SJSA1 (cell line): ENCODE results near the gene BCKDK. TPM values are rescaled to one million over a fixed set of nuclear protein-coding genes. Genes with fewer than 3 reads are reported as not detected.
"Not testable (repeated sequence)": the region's sequence is repeated elsewhere in the genome, so short reads cannot be mapped to it uniquely, and the experiment has no call there.

Source experiments
- DNase-seq, 2 experiments: peaks; one replicate each; pipeline ENCODE4 v3.0.0-alpha.2; 2015 to 2020; ENCODE audit warnings: low spot score in 2 of 2, low read depth in 1 of 2
- H3K27ac ChIP-seq: fragments of 250-450 bp; sonication (Bioruptor Pico); 2 replicates; pipeline ENCODE4 v1.5.1; 2020; ENCODE audit warnings: mild to moderate bottlenecking, moderate library complexity
- H3K27me3 ChIP-seq: fragments of 250-450 bp; sonication (Bioruptor Pico); replicated peaks from 2 replicates; pipeline ENCODE4 v1.5.1; 2020; ENCODE audit warnings: mild to moderate bottlenecking, moderate library complexity
- H3K36me3 ChIP-seq: fragments of 250-450 bp; sonication (Bioruptor Pico); 2 replicates; pipeline ENCODE4 v1.5.1; 2020; ENCODE audit warnings: mild to moderate bottlenecking
- H3K4me1 ChIP-seq: fragments of 250-450 bp; sonication (Bioruptor Pico); replicated peaks from 2 replicates; pipeline ENCODE4 v1.6.1; 2021; ENCODE audit warnings: mild to moderate bottlenecking
- H3K4me3 ChIP-seq: fragments of 250-450 bp; sonication (Bioruptor Pico); 2 replicates; pipeline ENCODE4 v1.5.1; 2020; ENCODE audit warnings: mild to moderate bottlenecking
- H3K9me3 ChIP-seq: fragments of 250-450 bp; sonication (Bioruptor Pico); replicated peaks from 2 replicates; pipeline ENCODE4 v1.5.1; 2020; ENCODE audit warnings: mild to moderate bottlenecking
- total RNA-seq: library from RNA; depleted of rRNA; stranded (reverse); fragments of >200 nt; shearing (Covaris generic); gene quantifications from 2 replicates; pipeline ENCODE4 v1.2.3, GENCODE V29; 2014

The BCKDK gene
- total RNA-seq, 1 experiment from 2014 or later: 20.8 TPM

GRCh38 chr16:31142109-31143010, 34.2 kb downstream of the BCKDK start:
- H3K36me3 ChIP-seq: no peaks in the 10 kb centered on the region
- no peak overlapping the region for H3K27ac ChIP-seq
- peak; percentile 97 to 99 for DNase-seq
- no peaks in the 10 kb centered on the region; the same call in 1 of the 2 replicates for H3K27me3 ChIP-seq
- H3K4me3 ChIP-seq: peak overlapping the region; percentile 44
- H3K4me1 ChIP-seq: peaks cover 25% of the 10 kb centered on the region
- H3K9me3 ChIP-seq: 0 out of 2 replicates have a peak, but pooled peaks cover 3% of the 10 kb centered on the region

- Histone ChIP-seq H3K4me3 (peak overlapping the region; percentile 44), H3K4me1 (peaks cover 25% of the 10 kb centered on the region), H3K27ac (no peak overlapping the region), H3K36me3 (no peaks in the 10 kb centered on the region), H3K9me3 (0 out of 2 replicates have a peak, but pooled peaks cover 3% of the 10 kb centered on the region), H3K27me3 (peaks cover under 1% of the 10 kb centered on the region)
- no peak for DNase-seq
Measured at GRCh38 chr16:31143011-31143693, 35.0 kb downstream of the BCKDK start.

- Histone ChIP-seq H3K4me3 (no peak overlapping the region), H3K9me3 (0 out of 2 replicates have a peak, but pooled peaks cover 3% of the 10 kb centered on the region), H3K27me3 (peaks cover 4% of the 10 kb centered on the region), H3K27ac (no peak overlapping the region), H3K36me3 (no peaks in the 10 kb centered on the region), H3K4me1 (peaks cover 19% of the 10 kb centered on the region)
- no peak for DNase-seq
Measured at GRCh38 chr16:31143694-31144148, 35.5 kb downstream of the BCKDK start.

- H3K4me3 ChIP-seq, H3K9me3 ChIP-seq, H3K27ac ChIP-seq, DNase-seq, H3K27me3 ChIP-seq, H3K36me3 ChIP-seq: not testable (repeated sequence)
- H3K4me1 ChIP-seq: peaks cover 13% of the 10 kb centered on the region
Measured at GRCh38 chr16:31144418-31144817, 36.2 kb downstream of the BCKDK start.

GRCh38 chr16:31145398-31145990, 37.3 kb downstream of the BCKDK start:
- Histone ChIP-seq H3K27me3 (peaks cover 4% of the 10 kb centered on the region), H3K9me3 (0 out of 2 replicates have a peak, but pooled peaks cover 3% of the 10 kb centered on the region), H3K36me3 (no peaks in the 10 kb centered on the region), H3K4me3 (no peak overlapping the region), H3K27ac (no peak overlapping the region), H3K4me1 (peaks cover 13% of the 10 kb centered on the region)
- no peak for DNase-seq

- no peak for DNase-seq
- Histone ChIP-seq H3K9me3 (0 out of 2 replicates have a peak, but pooled peaks cover 2% of the 10 kb centered on the region), H3K27ac (no peak overlapping the region), H3K4me1 (peaks cover 4% of the 10 kb centered on the region), H3K36me3 (no peaks in the 10 kb centered on the region), H3K27me3 (peaks cover 9% of the 10 kb centered on the region), H3K4me3 (no peak overlapping the region)
Measured at GRCh38 chr16:31147574-31147973, 39.4 kb downstream of the BCKDK start.

- Histone ChIP-seq H3K27me3 (peaks cover 9% of the 10 kb centered on the region), H3K27ac (no peak overlapping the region), H3K9me3 (no peaks in the 10 kb centered on the region), H3K4me3 (no peak overlapping the region), H3K4me1 (no peaks in the 10 kb centered on the region), H3K36me3 (no peaks in the 10 kb centered on the region)
- DNase-seq: no peak
Measured at GRCh38 chr16:31148281-31148728, 40.1 kb downstream of the BCKDK start.

- peaks cover 9% of the 10 kb centered on the region for H3K27me3 ChIP-seq
- no peak overlapping the region for H3K4me3 ChIP-seq
- H3K4me1 ChIP-seq: no peaks in the 10 kb centered on the region
- H3K27ac ChIP-seq: no peak overlapping the region
- no peaks in the 10 kb centered on the region for H3K36me3 ChIP-seq
- no peak for DNase-seq
- no peaks in the 10 kb centered on the region for H3K9me3 ChIP-seq
Measured at GRCh38 chr16:31148896-31149295, 40.7 kb downstream of the BCKDK start.

GRCh38 chr16:31149332-31149731, 41.1 kb downstream of the BCKDK start:
- Histone ChIP-seq H3K27me3 (peaks cover 9% of the 10 kb centered on the region), H3K4me3 (no peak overlapping the region), H3K36me3 (no peaks in the 10 kb centered on the region), H3K27ac (no peak overlapping the region), H3K4me1 (no peaks in the 10 kb centered on the region), H3K9me3 (no peaks in the 10 kb centered on the region)
- DNase-seq: no peak

GRCh38 chr16:31149894-31150890, 42.0 kb downstream of the BCKDK start, which contains the start of gene PRSS36:
PRSS36 (minus strand) TSS chr16:31150066; CDS start chr16:31150035, 31 bp downstream.
- Histone ChIP-seq H3K36me3 (no peaks in the 10 kb centered on the region), H3K4me1 (no peaks in the 10 kb centered on the region), H3K27ac (no peak within 1 kb of the TSS), H3K9me3 (no peaks in the 10 kb centered on the region), H3K27me3 (peaks cover 9% of the 10 kb centered on the region), H3K4me3 (no peak within 1 kb of the TSS)
- DNase-seq: no peak

GRCh38 chr16:31150976-31151375, 42.8 kb downstream of the BCKDK start:
- not testable (repeated sequence) for DNase-seq, H3K4me1 ChIP-seq, H3K4me3 ChIP-seq, H3K36me3 ChIP-seq, H3K27ac ChIP-seq, H3K9me3 ChIP-seq
- peaks cover 13% of the 10 kb centered on the region for H3K27me3 ChIP-seq

GRCh38 chr16:31157136-31157535, 49.0 kb downstream of the BCKDK start:
- Histone ChIP-seq H3K9me3 (no peaks in the 10 kb centered on the region), H3K4me3 (no peak overlapping the region)
- DNase-seq: no peak

More at GRCh38 chr16:31157136-31157535, 49.0 kb downstream of the BCKDK start:
- Histone ChIP-seq H3K4me1 (no peaks in the 10 kb centered on the region), H3K36me3 (no peaks in the 10 kb centered on the region), H3K27ac (no peak overlapping the region), H3K27me3 (peaks cover 27% of the 10 kb centered on the region)
